K562 (cell line): ENCODE data around the gene ACHE. TPM values are rescaled to one million over a fixed set of nuclear protein-coding genes. Genes with fewer than 3 reads are reported as not detected.

Source experiments
- ATAC-seq: fragments of 200-7000 bp; cut with Tn5 transposase; 3 replicates; pipeline ENCODE4 v1.9.1; 2020; ENCODE audit warnings: moderate library complexity
- BruUV-seq: library from RNA; stranded (reverse); fragments of 400-500 nt; replicated peaks from 2 replicates; lab custom pipeline; 2021; lab: Mats Ljungman, UMichigan
- CTCF ChIA-PET: fragments of 300-600 bp; formaldehyde crosslinking; extraction: SDS; loops from one replicate; lab custom pipeline; 2021; ENCODE audit warnings: low intra/inter-chr PET ratio; lab: Yijun Ruan, JAX
- POLR2A ChIA-PET: fragments of 300-600, 350-650 bp; sonication (Branson Sonifier 250); formaldehyde crosslinking; extraction: SDS; loops from one replicate; lab custom pipeline; 2021; ENCODE audit warnings: antibody characterized with exemption, inconsistent platforms; lab: Yijun Ruan, JAX
- DNase-seq, 4 experiments: peaks; one replicate each; pipeline versions ENCODE4 v3.0.0 to v3.0.0-alpha.2; 2011 to 2018; ENCODE audit warnings: low spot score in 3 of 4, mixed read lengths in 3 of 4; ENCODE audit errors: extremely low read depth in 1 of 4
- FAIRE-seq: peaks from 2 replicates; lab custom pipeline; 2011; peaks lifted over from hg19 to GRCh38; lab: Jason Lieb, UNC
- H2AFZ ChIP-seq: 2 replicates; pipeline ENCODE4 v1.6.0; 2011; ENCODE audit warnings: low read depth, low read length, control low read depth, inconsistent platforms
- H3K27ac ChIP-seq: fragments of 200-600 bp; 3 replicates; pipeline ENCODE4 v1.8.0; 2011; ENCODE audit warnings: low read depth, mild to moderate bottlenecking, control low read depth, inconsistent platforms, low read length, moderate library complexity, mixed read lengths; ENCODE audit errors: extremely low read depth
- H3K27me3 ChIP-seq, 2 experiments: fragments of 300-600 bp in 1 of 2; 2 replicates in 1 of 2; 3 replicates in 1 of 2; pipeline versions ENCODE4 v1.6.0 to v1.8.0; 2011; ENCODE audit warnings: inconsistent platforms in 2 of 2, low read length in 2 of 2, mild to moderate bottlenecking in 1 of 2, mixed read lengths in 1 of 2, moderate library complexity in 1 of 2; ENCODE audit not compliant: control insufficient read depth in 2 of 2, insufficient read depth in 2 of 2
- H3K36me3 ChIP-seq: fragments of 300-600 bp; 3 replicates; pipeline ENCODE4 v1.8.0; 2011; ENCODE audit warnings: mild to moderate bottlenecking, low read length, inconsistent platforms; ENCODE audit not compliant: control insufficient read depth, insufficient read depth
- H3K4me1 ChIP-seq, 2 experiments: fragments of 200-600 bp in 1 of 2; replicated peaks in 1 of 2; 2 replicates in 1 of 2; 3 replicates in 1 of 2; pipeline versions ENCODE4 v1.5.1 to v1.8.0; 2011; ENCODE audit warnings: inconsistent platforms in 2 of 2, low read length in 2 of 2, mild to moderate bottlenecking in 1 of 2, mixed read lengths in 1 of 2, moderate library complexity in 1 of 2; ENCODE audit not compliant: control insufficient read depth in 2 of 2, insufficient read depth in 2 of 2
- H3K4me2 ChIP-seq: 2 replicates; pipeline ENCODE4 v1.6.1; 2011; ENCODE audit warnings: low read length, control low read depth, inconsistent platforms, mixed read lengths; ENCODE audit not compliant: insufficient read depth
- H3K4me3 ChIP-seq: fragments of 200-600 bp; sonication (generic), shearing (Covaris generic); 2 replicates; pipeline ENCODE4 v1.5.1; 2016; ENCODE audit warnings: control low read depth, inconsistent platforms
- H3K79me2 ChIP-seq: fragments of 200-600 bp; 3 replicates; pipeline ENCODE4 v1.8.0; 2011; ENCODE audit warnings: low read length, inconsistent platforms; ENCODE audit not compliant: control insufficient read depth, insufficient read depth
- H3K9ac ChIP-seq, 2 experiments: 2 replicates each; pipeline versions ENCODE4 v1.6.0 to v1.6.1; 2011; ENCODE audit warnings: low read depth in 2 of 2, low read length in 2 of 2, control low read depth in 1 of 2, inconsistent platforms in 1 of 2, mild to moderate bottlenecking in 1 of 2, mixed read lengths in 1 of 2; ENCODE audit not compliant: insufficient read depth in 1 of 2
- H3K9me1 ChIP-seq: one replicate; pipeline ENCODE4 v1.6.0; 2011; ENCODE audit warnings: inconsistent platforms, mild to moderate bottlenecking, low read length, moderate library complexity; ENCODE audit not compliant: control insufficient read depth, insufficient read depth
- H3K9me3 ChIP-seq: replicated peaks from 2 replicates; pipeline ENCODE4 v1.5.1; 2011; ENCODE audit warnings: low read depth, low read length, inconsistent platforms; ENCODE audit not compliant: control insufficient read depth, insufficient read depth
- H4K20me1 ChIP-seq: replicated peaks from 2 replicates; pipeline ENCODE4 v1.6.1; 2011; ENCODE audit warnings: low read length, inconsistent platforms, mixed read lengths; ENCODE audit not compliant: control insufficient read depth, insufficient read depth
- AFF1 ChIP-seq, 2 experiments: fragments of 450-650 bp; IDR thresholded peaks; 2 replicates each; pipeline ENCODE4 v1.6.1; 2018; ENCODE audit warnings: mild to moderate bottlenecking in 2 of 2, low read depth in 1 of 2; ENCODE audit not compliant: partially characterized antibody in 2 of 2
- ATF6 ChIP-seq: sonication (generic); formaldehyde crosslinking; IDR thresholded peaks from 2 replicates; pipeline ENCODE4 v1.4.0; 2020; ENCODE audit warnings: mild to moderate bottlenecking, missing genetic modification reagents
- BCL6 ChIP-seq: fragments of 250-450 bp; sonication (Bioruptor Pico); IDR thresholded peaks from 2 replicates; pipeline ENCODE4 v1.4.0; 2020
- FOXM1 ChIP-seq, 2 experiments: fragments of 450-650 bp in 1 of 2; sonication (generic) in 1 of 2; formaldehyde crosslinking in 1 of 2; IDR thresholded peaks; 2 replicates each; pipeline versions ENCODE4 v1.6.1 to v1.9.0; 2017 to 2022; ENCODE audit warnings: low read depth in 2 of 2, mild to moderate bottlenecking in 2 of 2, missing genetic modification reagents in 1 of 2, moderate library complexity in 1 of 2
- GATAD2B ChIP-seq: fragments of 450-650 bp; IDR thresholded peaks from 2 replicates; pipeline ENCODE4 v1.6.1; 2017; ENCODE audit warnings: mild to moderate bottlenecking, borderline replicate concordance
- HIVEP1 ChIP-seq: fragments of 250-450 bp; sonication (Bioruptor Pico); IDR thresholded peaks from 2 replicates; pipeline ENCODE4 v1.4.0; 2020; ENCODE audit warnings: mild to moderate bottlenecking
- KDM1A ChIP-seq, 2 experiments: fragments of 450-650 bp; IDR thresholded peaks; 2 replicates each; pipeline ENCODE4 v1.6.1; 2016; ENCODE audit warnings: mild to moderate bottlenecking in 2 of 2
- NR1H2 ChIP-seq: sonication (generic); formaldehyde crosslinking; IDR thresholded peaks from 2 replicates; pipeline ENCODE4 v1.4.0; 2020; ENCODE audit warnings: mild to moderate bottlenecking, missing genetic modification reagents
- NRF1 ChIP-seq, 2 experiments: fragments of 450-650 bp; IDR thresholded peaks in 1 of 2; conservative IDR thresholded peaks in 1 of 2; 2 replicates each; pipeline ENCODE4 v1.6.1; 2014; ENCODE audit warnings: mild to moderate bottlenecking in 2 of 2
- PTBP1 ChIP-seq: fragments of 200-400 bp; formaldehyde crosslinking; IDR thresholded peaks from 2 replicates; pipeline ENCODE4 v1.6.1; 2017; ENCODE audit warnings: low read depth, low read length
- STAG1 ChIP-seq: sonication (generic); formaldehyde crosslinking; IDR thresholded peaks from 2 replicates; pipeline ENCODE4 v1.5.0; 2020; ENCODE audit warnings: missing genetic modification reagents, borderline replicate concordance
- ZBED1 ChIP-seq: IDR thresholded peaks from 2 replicates; pipeline ENCODE4 v1.6.1; 2014
- ZC3H4 ChIP-seq: sonication (generic); formaldehyde crosslinking; IDR thresholded peaks from 2 replicates; pipeline ENCODE4 v1.9.0; 2021; ENCODE audit warnings: missing genetic modification reagents, borderline replicate concordance
- ZNF280A ChIP-seq: fragments of 450-650 bp; IDR thresholded peaks from 2 replicates; pipeline ENCODE4 v1.6.1; 2018; ENCODE audit warnings: mild to moderate bottlenecking, low read depth; ENCODE audit not compliant: partially characterized antibody
- ZNF584 ChIP-seq: fragments of 200-800 bp; sonication (Bioruptor generic); IDR thresholded peaks from 2 replicates; pipeline ENCODE4 v1.6.1; 2016; ENCODE audit warnings: low read depth, mild to moderate bottlenecking, missing genetic modification characterization, missing compliant biosample characterization
- ZSCAN29 ChIP-seq: fragments of 450-650 bp; IDR thresholded peaks from 2 replicates; pipeline ENCODE4 v1.6.1; 2017
- WGBS: fragments of 100-300 bp; shearing (Covaris generic); methylation state at CpG from one replicate; pipeline ENCODE4 v1.1.6; 2016; ENCODE audit warnings: low coverage, mixed read lengths; ENCODE audit not compliant: insufficient coverage; ENCODE audit errors: missing lambda C conversion rate; 5-methylcytosine and 5-hydroxymethylcytosine counted together
- in situ Hi-C: fragments of 300-500 bp; cut with MboI; formaldehyde crosslinking; loops from 4 replicates; pipeline ENCODE4 v1.15.0; 2018; ENCODE audit warnings: inconsistent platforms, mixed read lengths
- intact Hi-C: fragments of 100-400 bp; cut with micrococcal nuclease; formaldehyde crosslinking; loops from 2 replicates; pipeline ENCODE4 v1.14.2; 2022
- polyA plus RNA-seq, 8 experiments: library from polyadenylated mRNA; depleted of rRNA in 4 of 8; stranded (reverse) in 5 of 8; unstranded in 3 of 8; fragments of >200 nt; fragmentation: Nextera tagmentation in 2 of 8; fragmentation: Illumina TruSeq in 1 of 8; extraction: Ambion mirVana in 2 of 8; extraction: Trizol in 1 of 8; gene quantifications; 2 replicates each; pipeline versions ENCODE4 v1.2.1 to v1.2.3, GENCODE V29; 2011 to 2014; ENCODE audit warnings: inconsistent platforms in 1 of 8, missing spikeins in 1 of 8
- total RNA-seq, 7 experiments: library from RNA; depleted of rRNA in 6 of 7; stranded (reverse); fragments of >200 nt in 6 of 7; fragmentation: Illumina TruSeq in 2 of 7; extraction: Trizol in 2 of 7; gene quantifications; 2 replicates each; pipeline versions ENCODE4 v1.2.1 to v1.2.3, GENCODE V29; 2011 to 2021; ENCODE audit warnings: low replicate concordance in 1 of 7

Gene ACHE
- total and polyA plus RNA-seq, 9 of the 15 experiments (the other 6 are each of a cell fraction or from before 2014, with no cell fraction given): 0.04 to 8.8 (median 1.9) TPM

GRCh38 chr7:100874300-100874576 lies 21.4 kb downstream of the ACHE start:
- Histone ChIP-seq H3K36me3 (peaks cover 88% of the 10 kb centered on the region), H3K9me1 (no peaks in the 10 kb centered on the region), H3K4me2 (peak overlapping the region; percentile 100), H3K4me3 (peak overlapping the region; percentile 100), H3K9ac (peak overlapping the region; percentile 94 to 98), H3K4me1 (peaks cover 20 to 48% of the 10 kb centered on the region in 2 experiments; a peak in 4 of 5 replicates), H3K27me3 (no peaks in the 10 kb centered on the region), H3K9me3 (no peaks in the 10 kb centered on the region), H3K27ac (peak overlapping the region; percentile 96), H2AFZ (peak overlapping the region; percentile 88), H4K20me1 (peaks cover 6% of the 10 kb centered on the region; the same call in 1 of the 2 replicates), H3K79me2 (peaks cover 58% of the 10 kb centered on the region)
- no peak for DNase-seq
- no TSS peak for BruUV-seq
- CTCF ChIA-PET: no interaction called here
- in situ Hi-C loops: no loop called here
- POLR2A ChIA-PET: interaction anchor here (0.7 to 6.2 kb wide), 6 partner anchors 13 to 202 kb away, joined by 3 to 144 read pairs (median 4); partner anchors contain the start of genes SLC12A9 and UFSP1
- 18% methylated on average over 8 of the region's 8 CpGs for WGBS
- ATAC-seq: peak; percentile 23
- intact Hi-C loops: no loop called here
- FAIRE-seq: peak; percentile 11
- peak; percentile 90; the same call in 1 of the 2 replicates for TF ChIP-seq ZC3H4
- TF ChIP-seq BCL6: no peak
- TF ChIP-seq HIVEP1 (CRISPR knock-in tag): no peak
- TF ChIP-seq ATF6 (CRISPR knock-in tag): 0 out of 2 replicates have a peak, but pooled peaks have one; percentile 83
- TF ChIP-seq NR1H2 (CRISPR knock-in tag): peak; percentile 37; the same call in 1 of the 2 replicates
- peak; percentile 32; the same call in 1 of the 2 replicates for TF ChIP-seq STAG1 (CRISPR knock-in tag)
- no peak for TF ChIP-seq GATAD2B
- 0 out of 2 replicates have a peak, but pooled peaks have one; percentile 49 for TF ChIP-seq ZSCAN29
- TF ChIP-seq ZBED1: no peak
- no peak for TF ChIP-seq ZNF584 (CRISPR knock-in tag)
- TF ChIP-seq ZNF280A: no peak
- no peak for TF ChIP-seq AFF1 (IDR thresholded peaks at IDR 0.05; ENCODE audit: low read depth in 1 of 2, partially characterized antibody in 2 of 2)
- TF ChIP-seq PTBP1: 0 out of 2 replicates have a peak, but pooled peaks have one; percentile 63
- TF ChIP-seq NRF1 (conservative IDR thresholded peaks at IDR 0.05 in 1 of 2, IDR thresholded peaks at IDR 0.05 in 1 of 2): no peak
- TF ChIP-seq FOXM1 (IDR thresholded peaks at IDR 0.05; ENCODE audit: low read depth): no peak
- TF ChIP-seq FOXM1 (CRISPR knock-in tag; IDR thresholded peaks at IDR 0.05; ENCODE audit: low read depth): no peak
- no peak; a peak in 1 of 4 replicates for TF ChIP-seq KDM1A (IDR thresholded peaks at IDR 0.05)
